Measurements from ENCODE around the gene HECA.

DNA sequence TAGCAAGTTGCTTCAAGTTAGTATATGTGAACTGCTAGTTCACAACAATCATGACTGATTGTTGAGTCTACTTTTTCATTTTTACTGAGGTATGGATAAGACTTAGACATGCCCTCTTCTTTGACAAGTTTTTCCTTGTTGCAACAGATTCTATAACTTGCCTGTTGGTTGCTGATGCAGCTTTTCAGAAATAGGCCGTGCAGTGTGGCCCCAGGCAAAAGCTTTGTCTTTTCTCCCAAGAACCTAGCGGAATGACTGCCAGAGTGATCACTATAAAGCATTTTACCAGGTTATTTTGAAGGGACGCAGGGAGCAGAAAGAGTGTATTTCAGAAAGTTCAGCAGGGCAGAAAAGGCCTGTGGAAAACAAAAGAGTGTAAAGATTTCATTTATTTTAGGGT is 16.0 kb downstream of the HECA start:
- TF ChIP-seq BRCA1 (IDR thresholded peaks at IDR 0.05; ENCODE audit: low read depth, low read length), result no peak
- no peak for TF ChIP-seq EZH2 (IDR thresholded peaks at IDR 0.05; ENCODE audit: borderline replicate concordance, control insufficient read depth, low read depth, low read length)
- TF ChIP-seq EP300 (IDR thresholded peaks at IDR 0.05; ENCODE audit: borderline replicate concordance in 1 of 2, control insufficient read depth in 1 of 2, low read depth in 2 of 2, low read length in 2 of 2), result no peak
- no peak for TF ChIP-seq POU2F2 (IDR thresholded peaks at IDR 0.05; ENCODE audit: borderline replicate concordance, low read depth, low read length)
- TF ChIP-seq KAT2A (conservative IDR thresholded peaks at IDR 0.05; ENCODE audit: control insufficient read depth, low read depth, low read length), result no peak
- TF ChIP-seq, protein P1, sequence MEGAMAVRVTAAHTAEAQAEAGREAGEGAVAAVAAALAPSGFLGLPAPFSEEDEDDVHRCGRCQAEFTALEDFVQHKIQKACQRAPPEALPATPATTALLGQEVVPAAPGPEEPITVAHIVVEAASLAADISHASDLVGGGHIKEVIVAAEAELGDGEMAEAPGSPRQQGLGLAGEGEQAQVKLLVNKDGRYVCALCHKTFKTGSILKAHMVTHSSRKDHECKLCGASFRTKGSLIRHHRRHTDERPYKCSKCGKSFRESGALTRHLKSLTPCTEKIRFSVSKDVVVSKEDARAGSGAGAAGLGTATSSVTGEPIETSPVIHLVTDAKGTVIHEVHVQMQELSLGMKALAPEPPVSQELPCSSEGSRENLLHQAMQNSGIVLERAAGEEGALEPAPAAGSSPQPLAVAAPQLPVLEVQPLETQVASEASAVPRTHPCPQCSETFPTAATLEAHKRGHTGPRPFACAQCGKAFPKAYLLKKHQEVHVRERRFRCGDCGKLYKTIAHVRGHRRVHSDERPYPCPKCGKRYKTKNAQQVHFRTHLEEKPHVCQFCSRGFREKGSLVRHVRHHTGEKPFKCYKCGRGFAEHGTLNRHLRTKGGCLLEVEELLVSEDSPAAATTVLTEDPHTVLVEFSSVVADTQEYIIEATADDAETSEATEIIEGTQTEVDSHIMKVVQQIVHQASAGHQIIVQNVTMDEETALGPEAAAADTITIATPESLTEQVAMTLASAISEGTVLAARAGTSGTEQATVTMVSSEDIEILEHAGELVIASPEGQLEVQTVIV (IDR thresholded peaks at IDR 0.05; ENCODE audit: borderline replicate concordance, partially characterized antibody), result no peak
- TF ChIP-seq, protein P2, sequence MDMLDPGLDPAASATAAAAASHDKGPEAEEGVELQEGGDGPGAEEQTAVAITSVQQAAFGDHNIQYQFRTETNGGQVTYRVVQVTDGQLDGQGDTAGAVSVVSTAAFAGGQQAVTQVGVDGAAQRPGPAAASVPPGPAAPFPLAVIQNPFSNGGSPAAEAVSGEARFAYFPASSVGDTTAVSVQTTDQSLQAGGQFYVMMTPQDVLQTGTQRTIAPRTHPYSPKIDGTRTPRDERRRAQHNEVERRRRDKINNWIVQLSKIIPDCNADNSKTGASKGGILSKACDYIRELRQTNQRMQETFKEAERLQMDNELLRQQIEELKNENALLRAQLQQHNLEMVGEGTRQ (IDR thresholded peaks at IDR 0.05; ENCODE audit: borderline replicate concordance, low read depth, low read length), result no peak
- TF ChIP-seq, protein P3, sequence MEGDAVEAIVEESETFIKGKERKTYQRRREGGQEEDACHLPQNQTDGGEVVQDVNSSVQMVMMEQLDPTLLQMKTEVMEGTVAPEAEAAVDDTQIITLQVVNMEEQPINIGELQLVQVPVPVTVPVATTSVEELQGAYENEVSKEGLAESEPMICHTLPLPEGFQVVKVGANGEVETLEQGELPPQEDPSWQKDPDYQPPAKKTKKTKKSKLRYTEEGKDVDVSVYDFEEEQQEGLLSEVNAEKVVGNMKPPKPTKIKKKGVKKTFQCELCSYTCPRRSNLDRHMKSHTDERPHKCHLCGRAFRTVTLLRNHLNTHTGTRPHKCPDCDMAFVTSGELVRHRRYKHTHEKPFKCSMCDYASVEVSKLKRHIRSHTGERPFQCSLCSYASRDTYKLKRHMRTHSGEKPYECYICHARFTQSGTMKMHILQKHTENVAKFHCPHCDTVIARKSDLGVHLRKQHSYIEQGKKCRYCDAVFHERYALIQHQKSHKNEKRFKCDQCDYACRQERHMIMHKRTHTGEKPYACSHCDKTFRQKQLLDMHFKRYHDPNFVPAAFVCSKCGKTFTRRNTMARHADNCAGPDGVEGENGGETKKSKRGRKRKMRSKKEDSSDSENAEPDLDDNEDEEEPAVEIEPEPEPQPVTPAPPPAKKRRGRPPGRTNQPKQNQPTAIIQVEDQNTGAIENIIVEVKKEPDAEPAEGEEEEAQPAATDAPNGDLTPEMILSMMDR (IDR thresholded peaks at IDR 0.05 in 2 of 3, conservative IDR thresholded peaks at IDR 0.05 in 1 of 3; ENCODE audit: control insufficient read depth in 2 of 3, extremely low read depth in 1 of 3, insufficient read depth in 1 of 3, low read depth in 3 of 3, low read length in 3 of 3), result no peak
- TF ChIP-seq, protein P4, sequence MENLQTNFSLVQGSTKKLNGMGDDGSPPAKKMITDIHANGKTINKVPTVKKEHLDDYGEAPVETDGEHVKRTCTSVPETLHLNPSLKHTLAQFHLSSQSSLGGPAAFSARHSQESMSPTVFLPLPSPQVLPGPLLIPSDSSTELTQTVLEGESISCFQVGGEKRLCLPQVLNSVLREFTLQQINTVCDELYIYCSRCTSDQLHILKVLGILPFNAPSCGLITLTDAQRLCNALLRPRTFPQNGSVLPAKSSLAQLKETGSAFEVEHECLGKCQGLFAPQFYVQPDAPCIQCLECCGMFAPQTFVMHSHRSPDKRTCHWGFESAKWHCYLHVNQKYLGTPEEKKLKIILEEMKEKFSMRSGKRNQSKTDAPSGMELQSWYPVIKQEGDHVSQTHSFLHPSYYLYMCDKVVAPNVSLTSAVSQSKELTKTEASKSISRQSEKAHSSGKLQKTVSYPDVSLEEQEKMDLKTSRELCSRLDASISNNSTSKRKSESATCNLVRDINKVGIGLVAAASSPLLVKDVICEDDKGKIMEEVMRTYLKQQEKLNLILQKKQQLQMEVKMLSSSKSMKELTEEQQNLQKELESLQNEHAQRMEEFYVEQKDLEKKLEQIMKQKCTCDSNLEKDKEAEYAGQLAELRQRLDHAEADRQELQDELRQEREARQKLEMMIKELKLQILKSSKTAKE (IDR thresholded peaks at IDR 0.05; ENCODE audit: low read depth, poor library complexity, severe bottlenecking), result no peak
- TF ChIP-seq POLR2AphosphoS5 (IDR thresholded peaks at IDR 0.05; ENCODE audit: low read length), result no peak
- TF ChIP-seq YY1 (IDR thresholded peaks at IDR 0.05; ENCODE audit: low read depth, low read length), result no peak
- TF ChIP-seq RAD21 (IDR thresholded peaks at IDR 0.05; ENCODE audit: insufficient read depth, low read depth, low read length), result no peak
- no peak for TF ChIP-seq POLR2A (IDR thresholded peaks at IDR 0.05; ENCODE audit: low read depth, low read length)
